C4-2B (cell line): ENCODE results near the gene IQSEC1.

Source experiments
- H3K27ac ChIP-seq: fragments of 450-650 bp; 2 replicates; pipeline ENCODE4 v1.5.1; 2017
- ZFX ChIP-seq: fragments of 450-650 bp; IDR thresholded peaks from 2 replicates; pipeline ENCODE4 v1.6.1; 2017
- TF ChIP-seq, protein P1 (sequence below): fragments of 450-650 bp; conservative IDR thresholded peaks from 2 replicates; pipeline ENCODE4 v1.5.1; 2017; ENCODE audit warnings: mild to moderate bottlenecking

Gene IQSEC1

DNA sequence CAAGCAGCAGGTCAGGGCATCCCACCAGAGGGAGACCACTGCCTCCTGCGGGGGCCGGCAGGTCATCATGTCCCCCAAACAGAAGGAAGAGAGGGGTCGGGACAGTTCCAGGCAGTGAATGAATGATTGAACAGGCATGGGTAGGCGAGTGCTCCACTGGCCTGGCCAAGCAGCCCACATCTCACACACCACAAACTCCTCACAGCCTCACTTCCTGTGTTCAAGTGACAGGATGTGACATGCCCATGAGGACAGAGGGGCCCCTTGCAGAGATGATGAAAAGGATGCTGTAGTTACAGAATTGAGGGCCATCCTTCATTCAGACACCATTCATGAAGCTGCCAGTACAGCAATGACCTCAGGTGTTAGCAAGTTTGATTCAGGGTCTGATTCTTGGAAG is 3.7 kb downstream of the IQSEC1 start:
- no peak overlapping the region for H3K27ac ChIP-seq
- TF ChIP-seq ZFX: no peak
- TF ChIP-seq, protein P1, sequence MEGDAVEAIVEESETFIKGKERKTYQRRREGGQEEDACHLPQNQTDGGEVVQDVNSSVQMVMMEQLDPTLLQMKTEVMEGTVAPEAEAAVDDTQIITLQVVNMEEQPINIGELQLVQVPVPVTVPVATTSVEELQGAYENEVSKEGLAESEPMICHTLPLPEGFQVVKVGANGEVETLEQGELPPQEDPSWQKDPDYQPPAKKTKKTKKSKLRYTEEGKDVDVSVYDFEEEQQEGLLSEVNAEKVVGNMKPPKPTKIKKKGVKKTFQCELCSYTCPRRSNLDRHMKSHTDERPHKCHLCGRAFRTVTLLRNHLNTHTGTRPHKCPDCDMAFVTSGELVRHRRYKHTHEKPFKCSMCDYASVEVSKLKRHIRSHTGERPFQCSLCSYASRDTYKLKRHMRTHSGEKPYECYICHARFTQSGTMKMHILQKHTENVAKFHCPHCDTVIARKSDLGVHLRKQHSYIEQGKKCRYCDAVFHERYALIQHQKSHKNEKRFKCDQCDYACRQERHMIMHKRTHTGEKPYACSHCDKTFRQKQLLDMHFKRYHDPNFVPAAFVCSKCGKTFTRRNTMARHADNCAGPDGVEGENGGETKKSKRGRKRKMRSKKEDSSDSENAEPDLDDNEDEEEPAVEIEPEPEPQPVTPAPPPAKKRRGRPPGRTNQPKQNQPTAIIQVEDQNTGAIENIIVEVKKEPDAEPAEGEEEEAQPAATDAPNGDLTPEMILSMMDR: no peak

DNA sequence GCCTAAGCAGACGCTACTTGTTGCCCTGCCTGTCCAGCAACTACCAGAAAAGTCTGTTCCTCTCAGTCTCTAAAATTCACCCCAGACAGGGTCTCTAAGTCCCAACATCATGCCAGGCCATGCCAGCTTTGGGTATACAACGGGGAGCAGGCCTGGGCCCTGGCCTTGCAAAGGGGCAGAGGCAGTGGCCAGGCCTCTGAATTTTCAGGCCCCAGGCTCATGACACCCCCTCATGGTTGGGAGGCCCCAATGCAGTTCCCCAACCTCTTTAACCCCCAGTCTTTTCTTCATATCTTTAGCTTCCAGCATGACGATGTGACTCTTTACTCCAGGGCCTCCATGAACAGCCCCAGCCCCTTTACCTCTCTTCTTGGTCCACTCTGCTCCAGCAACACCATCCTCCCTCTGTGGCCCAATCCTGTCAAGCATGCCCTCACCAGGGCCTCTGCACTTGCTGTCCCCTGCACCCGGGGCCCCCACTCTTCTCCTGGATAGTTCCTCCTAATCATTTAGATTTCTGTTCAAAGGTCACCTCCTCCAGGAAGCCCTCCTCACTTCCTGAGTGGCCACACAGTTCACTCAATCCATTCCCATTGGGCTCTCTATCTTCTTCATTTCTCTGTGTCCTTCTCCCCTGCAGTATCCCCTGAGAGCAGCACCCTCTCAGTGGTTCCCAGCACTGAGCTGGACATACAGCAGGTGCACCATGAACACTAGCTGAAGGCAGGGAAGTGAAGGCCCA is 4.8 kb downstream of the IQSEC1 start:
- no peak overlapping the region for H3K27ac ChIP-seq
- TF ChIP-seq, protein P1: no peak
- no peak for TF ChIP-seq ZFX

DNA sequence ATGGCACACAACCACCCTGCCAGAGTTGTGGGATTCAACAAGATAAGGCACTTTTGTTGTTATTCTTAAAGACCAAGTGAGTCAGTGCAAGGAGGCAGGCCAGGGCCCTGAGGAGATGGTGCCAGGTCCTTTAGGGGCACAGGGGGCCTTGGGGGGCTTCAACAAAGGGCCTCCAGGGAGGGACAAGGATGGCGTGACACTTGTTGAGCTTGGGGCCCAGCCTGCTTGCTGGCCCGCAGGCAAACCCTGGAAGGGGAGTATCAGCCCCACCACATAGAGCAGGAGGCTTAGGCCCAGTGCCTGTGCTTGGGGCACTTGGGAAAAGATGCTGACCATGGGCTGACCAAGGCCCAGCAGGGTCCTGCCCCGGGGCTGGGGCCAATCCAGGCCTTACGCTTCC is 5.5 kb downstream of the IQSEC1 start:
- TF ChIP-seq, protein P1: no peak
- no peak for TF ChIP-seq ZFX
- no peak overlapping the region for H3K27ac ChIP-seq

DNA sequence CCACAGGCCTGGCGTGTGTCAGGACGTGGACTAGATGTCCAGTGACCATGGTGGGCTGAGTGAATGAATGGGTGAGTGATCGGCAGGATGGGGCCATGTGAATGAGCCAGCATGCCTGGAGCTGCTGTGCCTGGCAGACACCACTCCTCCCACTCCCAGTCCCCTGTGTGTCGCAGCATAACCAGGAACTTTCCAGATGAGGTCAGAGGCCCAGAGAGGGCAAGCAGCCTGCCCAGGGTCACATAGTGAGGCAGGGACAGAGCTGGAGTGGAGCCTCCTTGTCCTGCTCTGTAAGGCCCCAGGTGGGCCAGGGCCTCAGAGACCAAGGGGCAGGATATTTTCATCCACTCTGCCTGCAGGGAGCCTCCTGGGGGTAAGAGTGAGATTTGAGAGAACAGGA is 6.4 kb downstream of the IQSEC1 start:
- H3K27ac ChIP-seq: no peak overlapping the region
- TF ChIP-seq ZFX: no peak
- TF ChIP-seq, protein P1: no peak

DNA sequence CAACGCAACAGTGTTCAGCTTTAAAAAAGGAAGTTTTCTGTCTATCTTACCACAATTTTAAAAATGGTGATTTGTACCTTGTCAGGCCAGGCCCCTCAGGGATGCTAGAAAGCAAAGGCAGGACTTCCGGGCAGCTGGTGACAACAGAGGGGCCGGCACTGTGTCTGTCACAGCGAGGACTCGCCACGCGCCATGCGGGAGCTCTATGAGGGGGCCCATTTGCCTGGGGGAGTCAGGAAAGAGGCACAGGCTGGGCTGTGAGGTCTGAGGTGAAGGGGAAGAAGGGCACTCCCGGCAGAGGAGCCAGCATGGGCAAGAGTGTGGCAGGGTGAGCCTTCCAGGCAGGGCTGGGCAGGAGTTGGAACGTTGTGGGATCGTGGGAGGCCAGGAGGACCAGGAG is 7.0 kb downstream of the IQSEC1 start:
- H3K27ac ChIP-seq: no peak overlapping the region
- TF ChIP-seq ZFX: no peak

DNA sequence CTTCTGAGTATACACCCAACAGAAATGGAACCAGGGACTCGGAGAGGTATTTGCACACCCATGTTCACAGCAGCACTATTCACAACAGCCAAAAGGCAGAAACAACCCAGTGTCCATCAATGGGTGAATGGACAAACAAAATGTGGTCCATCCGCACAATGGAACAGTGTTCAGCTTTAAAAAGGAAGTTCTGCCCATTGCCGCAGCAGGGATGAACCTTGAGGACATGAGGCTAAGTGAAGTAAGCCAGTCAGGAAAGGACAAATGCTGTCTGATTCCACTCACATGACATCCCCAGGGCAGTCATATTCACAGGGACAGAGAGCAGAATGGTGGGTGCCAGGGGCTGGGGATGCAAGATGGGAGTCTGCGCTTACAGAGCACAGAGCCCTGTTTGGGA is 7.5 kb downstream of the IQSEC1 start:
- H3K27ac ChIP-seq: no peak overlapping the region
- TF ChIP-seq, protein P1: no peak
- TF ChIP-seq ZFX: no peak

DNA sequence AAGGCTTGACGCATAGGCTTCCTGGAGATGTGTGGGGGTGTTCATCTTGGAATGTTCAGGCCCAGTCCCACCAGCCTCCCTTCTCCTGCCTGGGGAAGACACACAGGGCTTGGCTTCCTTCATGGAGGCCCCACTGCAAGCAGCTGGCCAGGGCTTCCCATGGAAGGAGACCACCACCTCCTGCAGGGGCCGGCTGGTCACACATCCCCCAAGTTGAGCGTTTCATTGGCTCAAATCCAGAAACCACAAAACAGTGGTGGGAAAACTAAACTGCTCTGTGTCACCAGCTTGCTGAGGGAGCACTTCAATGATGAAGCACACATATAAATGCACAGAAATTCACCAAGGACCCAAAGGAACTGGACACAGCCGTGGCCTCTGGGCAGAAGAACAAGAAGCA is 8.3 kb downstream of the IQSEC1 start:
- TF ChIP-seq, protein P1: no peak
- no peak for TF ChIP-seq ZFX
- no peak overlapping the region for H3K27ac ChIP-seq
